ENCODE results near the gene ARHGAP15.

ARHGAP15 gene

GRCh38 chr2:143476336-143477087 is 347.3 kb downstream of the ARHGAP15 start:
- no peaks in the 10 kb centered on the region for H3K9me3 Mint-ChIP-seq
- no peaks in the 10 kb centered on the region for H3K27me3 Mint-ChIP-seq (ENCODE audit: low read depth)
- no peak for DNase-seq (ENCODE audit: low spot score)
- peaks cover 21% of the 10 kb centered on the region for H3K36me3 Mint-ChIP-seq (ENCODE audit: low read depth)
- H3K4me3 Mint-ChIP-seq = no peak overlapping the region
- H3K27ac Mint-ChIP-seq = no peak overlapping the region
- peaks cover under 1% of the 10 kb centered on the region for H3K4me1 Mint-ChIP-seq (ENCODE audit: low read depth)

DNA sequence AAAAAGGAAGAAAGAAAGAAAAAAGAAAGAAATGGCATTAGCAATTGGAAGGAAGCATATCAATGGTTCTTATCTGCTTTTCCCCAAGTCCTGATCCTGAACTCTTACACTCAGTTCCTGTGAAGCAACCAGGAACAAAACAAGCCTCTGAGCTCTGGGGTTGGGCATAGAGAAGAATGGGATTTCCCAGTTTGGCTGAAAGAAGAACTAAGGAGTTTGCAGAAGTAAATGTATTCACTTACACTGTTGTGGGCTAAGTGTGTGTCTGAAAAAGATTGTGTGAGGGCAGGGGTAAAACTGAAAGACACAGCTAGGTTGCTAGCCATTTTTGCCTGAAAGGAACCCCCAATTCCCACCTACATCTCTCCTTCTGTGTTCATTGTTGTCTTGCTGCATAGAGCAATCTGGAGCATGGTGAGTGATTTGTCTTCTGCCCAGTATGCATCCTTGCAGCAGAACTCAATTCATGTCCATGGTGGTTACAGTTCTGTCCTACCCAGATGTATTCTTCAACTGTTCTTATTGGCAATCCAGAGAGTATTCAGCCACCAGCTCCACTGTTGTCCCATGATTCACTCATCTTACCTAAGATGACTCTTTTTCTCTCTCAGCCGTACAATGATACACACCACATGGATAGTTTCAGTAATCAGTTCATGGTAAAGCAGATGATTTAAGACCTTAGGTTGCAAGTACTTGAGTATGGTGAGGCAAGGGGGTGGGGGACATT is 348.7 kb downstream of the ARHGAP15 start:
- Mint-ChIP-seq H3K27me3 (ENCODE audit: low read depth) (no peaks in the 10 kb centered on the region), H3K4me3 (no peak overlapping the region), H3K36me3 (ENCODE audit: low read depth) (peaks cover 16% of the 10 kb centered on the region), H3K27ac (no peak overlapping the region), H3K4me1 (ENCODE audit: low read depth) (no peaks in the 10 kb centered on the region), H3K9me3 (no peaks in the 10 kb centered on the region)
- DNase-seq (ENCODE audit: low spot score) = no peak

GRCh38 chr2:143480086-143480485 is 350.9 kb downstream of the ARHGAP15 start:
- Mint-ChIP-seq H3K27me3 (ENCODE audit: low read depth) (no peaks in the 10 kb centered on the region), H3K9me3 (no peaks in the 10 kb centered on the region), H3K4me3 (no peak overlapping the region), H3K36me3 (ENCODE audit: low read depth) (peaks cover 8% of the 10 kb centered on the region), H3K27ac (no peak overlapping the region), H3K4me1 (ENCODE audit: low read depth) (no peaks in the 10 kb centered on the region)
- DNase-seq (ENCODE audit: low spot score) = no peak

DNA sequence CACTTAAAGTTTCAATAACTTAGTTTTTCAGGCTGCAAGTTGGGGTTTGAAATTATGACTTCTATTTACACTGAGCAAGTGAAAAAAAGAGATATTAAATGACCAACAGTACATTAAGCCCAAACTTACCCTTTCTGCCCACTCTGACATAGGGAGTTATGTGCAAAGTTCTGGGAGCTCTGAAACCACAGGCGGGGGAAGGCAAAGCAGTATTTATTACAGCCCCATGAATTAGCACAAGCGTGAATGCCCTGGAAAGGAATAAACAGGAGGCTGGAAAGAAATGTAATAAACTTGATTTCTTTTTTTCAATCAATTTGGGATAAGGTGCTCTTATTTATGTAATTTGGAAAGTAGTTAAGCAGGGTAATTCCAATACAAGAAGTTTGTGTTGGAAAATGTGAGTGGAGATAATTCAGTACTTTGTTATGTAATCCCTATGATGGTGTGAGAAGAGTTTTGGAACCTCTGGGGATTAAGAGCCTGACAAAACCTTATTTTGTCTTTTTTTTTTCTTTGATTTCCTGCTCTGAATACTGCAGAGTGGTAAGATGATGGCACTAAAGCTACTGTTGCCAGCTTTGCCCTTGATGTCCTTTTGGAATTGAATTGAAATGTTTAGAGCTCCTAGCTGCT is 351.5 kb downstream of the ARHGAP15 start:
- DNase-seq (ENCODE audit: low spot score) = no peak
- Mint-ChIP-seq H3K4me3 (no peak overlapping the region), H3K4me1 (ENCODE audit: low read depth) (no peaks in the 10 kb centered on the region), H3K27ac (no peak overlapping the region), H3K9me3 (no peaks in the 10 kb centered on the region), H3K27me3 (ENCODE audit: low read depth) (no peaks in the 10 kb centered on the region), H3K36me3 (ENCODE audit: low read depth) (peaks cover 4% of the 10 kb centered on the region)

DNA sequence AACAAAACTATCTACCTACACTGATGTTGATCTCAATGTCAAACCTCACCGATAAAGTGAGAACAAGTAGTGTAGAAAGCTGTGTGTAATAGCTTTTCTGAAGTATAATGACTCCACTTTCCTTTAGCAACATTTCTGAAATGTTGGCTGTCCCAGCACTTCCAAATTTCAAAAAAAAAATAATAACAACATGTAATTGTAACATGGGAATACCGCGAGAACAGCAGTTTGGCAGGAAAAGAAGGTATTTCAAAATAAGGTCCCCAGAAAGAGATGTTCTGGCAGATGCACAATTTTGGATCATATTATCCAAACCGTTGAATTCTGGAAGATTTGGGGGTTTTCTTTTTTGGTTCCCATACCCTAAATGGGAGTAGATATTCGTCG is 352.0 kb downstream of the ARHGAP15 start:
- no peak overlapping the region for H3K4me3 Mint-ChIP-seq
- peaks cover 4% of the 10 kb centered on the region for H3K36me3 Mint-ChIP-seq (ENCODE audit: low read depth)
- DNase-seq (ENCODE audit: low spot score) = no peak
- H3K4me1 Mint-ChIP-seq (ENCODE audit: low read depth) = no peaks in the 10 kb centered on the region
- no peaks in the 10 kb centered on the region for H3K9me3 Mint-ChIP-seq
- H3K27me3 Mint-ChIP-seq (ENCODE audit: low read depth) = no peaks in the 10 kb centered on the region
- H3K27ac Mint-ChIP-seq = no peak overlapping the region

GRCh38 chr2:143481733-143482132 is 352.5 kb downstream of the ARHGAP15 start:
- DNase-seq (ENCODE audit: low spot score) = no peak
- H3K36me3 Mint-ChIP-seq (ENCODE audit: low read depth) = peaks cover 6% of the 10 kb centered on the region
- H3K27ac Mint-ChIP-seq = no peak overlapping the region
- no peaks in the 10 kb centered on the region for H3K27me3 Mint-ChIP-seq (ENCODE audit: low read depth)
- H3K4me3 Mint-ChIP-seq = no peak overlapping the region
- H3K9me3 Mint-ChIP-seq = no peaks in the 10 kb centered on the region
- no peaks in the 10 kb centered on the region for H3K4me1 Mint-ChIP-seq (ENCODE audit: low read depth)

DNA sequence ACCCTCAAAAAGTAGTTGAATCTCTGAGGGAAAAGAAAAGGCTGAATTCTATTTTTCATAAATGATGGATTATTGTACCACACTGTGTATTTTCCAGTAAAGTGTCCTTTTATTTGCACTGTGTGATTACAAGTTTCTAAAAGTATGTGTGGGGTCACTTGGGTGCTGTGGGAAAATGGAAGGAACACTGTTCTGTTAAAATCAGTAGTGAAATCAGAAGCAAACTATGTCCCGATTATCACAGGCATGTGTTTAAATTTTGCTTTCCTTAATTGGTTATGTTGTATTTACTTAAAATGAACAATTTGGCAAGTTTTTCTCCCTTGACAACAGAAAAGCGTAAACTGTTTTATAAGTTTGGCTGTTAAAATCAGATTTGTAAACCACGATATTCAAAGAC is 353.1 kb downstream of the ARHGAP15 start:
- no peaks in the 10 kb centered on the region for H3K4me1 Mint-ChIP-seq (ENCODE audit: low read depth)
- no peak overlapping the region for H3K4me3 Mint-ChIP-seq
- H3K27ac Mint-ChIP-seq = no peak overlapping the region
- no peaks in the 10 kb centered on the region for H3K9me3 Mint-ChIP-seq
- H3K36me3 Mint-ChIP-seq (ENCODE audit: low read depth) = peaks cover 8% of the 10 kb centered on the region
- no peak for DNase-seq (ENCODE audit: low spot score)
- H3K27me3 Mint-ChIP-seq (ENCODE audit: low read depth) = no peaks in the 10 kb centered on the region

GRCh38 chr2:143482771-143483170 is 353.6 kb downstream of the ARHGAP15 start:
- Mint-ChIP-seq H3K27me3 (ENCODE audit: low read depth) (no peaks in the 10 kb centered on the region), H3K4me3 (no peak overlapping the region), H3K36me3 (ENCODE audit: low read depth) (peaks cover 8% of the 10 kb centered on the region), H3K27ac (no peak overlapping the region), H3K4me1 (ENCODE audit: low read depth) (no peaks in the 10 kb centered on the region), H3K9me3 (no peaks in the 10 kb centered on the region)
- DNase-seq (ENCODE audit: low spot score) = no peak

DNA sequence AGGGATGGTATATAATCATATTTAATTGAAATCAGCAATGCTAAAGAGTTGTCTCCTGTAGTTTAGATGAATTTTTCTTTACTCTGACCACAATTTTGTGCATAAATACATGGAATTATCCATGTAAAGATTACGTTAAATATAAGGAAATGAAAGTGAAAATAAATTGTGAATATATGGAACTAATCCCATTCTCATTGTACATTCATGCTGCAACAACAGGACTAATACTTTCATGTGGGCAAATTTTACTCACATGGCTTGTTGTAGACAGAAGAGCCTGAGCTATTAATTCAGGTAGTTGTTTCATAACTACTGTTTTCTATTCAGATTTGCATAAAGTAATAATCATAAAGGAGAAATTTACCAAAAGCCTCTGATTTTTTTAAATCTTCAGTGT is 357.8 kb downstream of the ARHGAP15 start:
- H3K4me1 Mint-ChIP-seq (ENCODE audit: low read depth) = no peaks in the 10 kb centered on the region
- DNase-seq (ENCODE audit: low spot score) = no peak
- peaks cover 24% of the 10 kb centered on the region for H3K36me3 Mint-ChIP-seq (ENCODE audit: low read depth)
- H3K9me3 Mint-ChIP-seq = no peaks in the 10 kb centered on the region
- H3K27me3 Mint-ChIP-seq (ENCODE audit: low read depth) = no peaks in the 10 kb centered on the region
- H3K27ac Mint-ChIP-seq = no peak overlapping the region
- H3K4me3 Mint-ChIP-seq = no peak overlapping the region

GRCh38 chr2:143489145-143489544 is 359.9 kb downstream of the ARHGAP15 start:
- Mint-ChIP-seq H3K9me3 (peaks cover 2% of the 10 kb centered on the region), H3K4me3 (no peak overlapping the region), H3K27me3 (ENCODE audit: low read depth) (no peaks in the 10 kb centered on the region), H3K4me1 (ENCODE audit: low read depth) (no peaks in the 10 kb centered on the region), H3K27ac (no peak overlapping the region), H3K36me3 (ENCODE audit: low read depth) (peaks cover 44% of the 10 kb centered on the region)
- DNase-seq (ENCODE audit: low spot score) = no peak

DNA sequence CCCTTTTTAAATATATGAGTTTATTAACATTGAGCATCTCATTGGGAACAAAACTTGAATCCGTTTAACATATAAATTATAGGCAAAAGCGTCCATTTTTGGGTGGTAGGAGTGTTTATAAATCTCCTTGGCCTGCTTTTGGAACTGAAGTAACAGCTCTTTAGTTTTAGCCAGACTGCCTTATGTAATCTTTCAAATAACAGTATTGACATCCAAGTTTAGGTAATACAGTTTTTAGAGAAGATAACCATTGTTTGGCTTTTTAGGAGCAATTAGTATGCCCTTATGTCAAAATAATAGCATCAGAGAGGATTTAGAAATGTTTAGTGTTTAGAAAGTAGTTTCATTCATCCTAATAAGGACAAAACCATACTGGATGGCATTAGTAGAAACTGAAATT is 361.9 kb downstream of the ARHGAP15 start:
- Mint-ChIP-seq H3K4me1 (ENCODE audit: low read depth) (peaks cover 2% of the 10 kb centered on the region), H3K27ac (no peak overlapping the region), H3K27me3 (ENCODE audit: low read depth) (no peaks in the 10 kb centered on the region), H3K9me3 (peaks cover 9% of the 10 kb centered on the region), H3K4me3 (no peak overlapping the region), H3K36me3 (ENCODE audit: low read depth) (peaks cover 54% of the 10 kb centered on the region)
- DNase-seq (ENCODE audit: low spot score) = no peak

DNA sequence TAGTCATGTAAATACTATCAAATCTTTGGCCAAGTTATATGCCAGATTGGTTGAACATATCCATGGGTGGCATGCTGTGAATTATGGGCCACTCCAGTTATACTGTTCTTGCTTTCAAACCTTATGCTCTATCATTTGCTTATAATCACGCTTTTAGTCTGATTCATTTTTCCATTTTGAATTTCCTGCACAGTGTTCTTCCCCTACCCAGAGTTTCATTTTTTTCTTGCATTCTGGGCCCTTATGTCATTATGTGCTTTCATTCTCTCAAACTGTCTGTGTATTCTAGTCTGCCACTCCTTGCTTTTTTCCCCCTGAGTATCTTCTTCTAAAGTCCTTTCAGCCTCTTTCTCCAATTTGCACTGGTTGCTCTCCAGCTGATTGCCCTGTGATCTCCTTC is 364.1 kb downstream of the ARHGAP15 start:
- H3K4me1 Mint-ChIP-seq (ENCODE audit: low read depth) = peaks cover 4% of the 10 kb centered on the region
- H3K9me3 Mint-ChIP-seq = peaks cover 9% of the 10 kb centered on the region
- no peak for DNase-seq (ENCODE audit: low spot score)
- no peaks in the 10 kb centered on the region for H3K27me3 Mint-ChIP-seq (ENCODE audit: low read depth)
- H3K36me3 Mint-ChIP-seq (ENCODE audit: low read depth) = peaks cover 49% of the 10 kb centered on the region
- H3K4me3 Mint-ChIP-seq = no peak overlapping the region
- no peak overlapping the region for H3K27ac Mint-ChIP-seq

DNA sequence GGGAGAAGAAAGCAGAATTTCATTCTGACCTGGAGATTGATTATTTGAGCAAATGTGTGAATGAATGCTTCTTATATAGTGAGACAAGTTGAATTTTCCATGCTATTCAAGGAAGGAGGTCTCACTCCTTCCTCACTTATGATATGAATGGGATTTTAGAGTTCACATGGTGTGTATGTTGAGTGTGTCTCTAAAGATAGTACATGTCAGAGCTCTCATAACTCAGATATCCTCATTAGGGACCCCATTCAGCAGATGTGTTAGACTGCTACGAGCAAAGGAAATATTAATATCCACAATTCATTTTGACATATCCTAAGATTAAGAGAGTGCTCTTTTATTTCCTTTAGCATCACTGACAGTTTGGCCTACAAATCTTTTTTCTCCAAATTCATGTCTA is 368.5 kb downstream of the ARHGAP15 start:
- Mint-ChIP-seq H3K9me3 (peaks cover 9% of the 10 kb centered on the region), H3K4me1 (ENCODE audit: low read depth) (peaks cover 7% of the 10 kb centered on the region), H3K27me3 (ENCODE audit: low read depth) (no peaks in the 10 kb centered on the region), H3K4me3 (no peak overlapping the region), H3K27ac (no peak overlapping the region), H3K36me3 (ENCODE audit: low read depth) (peaks cover 47% of the 10 kb centered on the region)
- DNase-seq (ENCODE audit: low spot score) = no peak

- H3K27ac Mint-ChIP-seq = no peak overlapping the region
- H3K36me3 Mint-ChIP-seq (ENCODE audit: low read depth) = peaks cover 41% of the 10 kb centered on the region
- no peak for DNase-seq (ENCODE audit: low spot score)
- H3K9me3 Mint-ChIP-seq = peaks cover 9% of the 10 kb centered on the region
- peaks cover 7% of the 10 kb centered on the region for H3K4me1 Mint-ChIP-seq (ENCODE audit: low read depth)
- no peaks in the 10 kb centered on the region for H3K27me3 Mint-ChIP-seq (ENCODE audit: low read depth)
- H3K4me3 Mint-ChIP-seq = no peak overlapping the region
These were observed 369.3 kb downstream of the ARHGAP15 start for GRCh38 chr2:143498496-143498895.
